Measurements from ENCODE around the gene XYLT1. TPM values are rescaled to one million over a fixed set of nuclear protein-coding genes. Genes with fewer than 3 reads are reported as not detected.

Gene XYLT1
- total and polyA plus RNA-seq, 10 of the 15 experiments (the other 5 are each of a cell fraction or from before 2014, with no cell fraction given) = 0.88 to 14.8 (median 5.8) TPM

- TF ChIP-seq MEF2B (IDR thresholded peaks at IDR 0.05; ENCODE audit: partially characterized antibody, poor library complexity, severe bottlenecking) (peak; percentile 97), CEBPB (IDR thresholded peaks at IDR 0.05; ENCODE audit: borderline replicate concordance in 1 of 2, low read depth in 2 of 2, low read length in 2 of 2) (0 out of 4 replicates have a peak, but pooled peaks of 1 of the 2 experiments have one; percentile 14), PAX5 (IDR thresholded peaks at IDR 0.05; ENCODE audit: borderline replicate concordance, low read depth, low read length) (no peak), POLR2AphosphoS2 (IDR thresholded peaks at IDR 0.05; ENCODE audit: low read depth, low read length) (no peak), EGR1 (IDR thresholded peaks at IDR 0.05; ENCODE audit: borderline replicate concordance in 1 of 2, low read depth in 2 of 2, low read length in 2 of 2) (no peak), NBN (IDR thresholded peaks at IDR 0.05) (0 out of 2 replicates have a peak, but pooled peaks have one; percentile 18), PKNOX1 (IDR thresholded peaks at IDR 0.05) (no peak), NFYA (IDR thresholded peaks at IDR 0.05; ENCODE audit: borderline replicate concordance, low read depth, low read length) (no peak), NR2C1 (IDR thresholded peaks at IDR 0.05) (no peak), TCF12 (IDR thresholded peaks at IDR 0.05; ENCODE audit: low read depth, low read length) (no peak), POLR2AphosphoS5 (IDR thresholded peaks at IDR 0.05; ENCODE audit: low read length) (no peak), HDAC2 (IDR thresholded peaks at IDR 0.05) (no peak), USF2 (IDR thresholded peaks at IDR 0.05; ENCODE audit: borderline replicate concordance, low read depth, low read length) (no peak), MEF2A (IDR thresholded peaks at IDR 0.05; ENCODE audit: insufficient read depth, low read depth, low read length) (peak; percentile 99), E2F4 (IDR thresholded peaks at IDR 0.05; ENCODE audit: low read depth, low read length) (0 out of 2 replicates have a peak, but pooled peaks have one; percentile 34), PML (IDR thresholded peaks at IDR 0.05; ENCODE audit: low read length) (no peak), JUND (IDR thresholded peaks at IDR 0.05; ENCODE audit: low read depth, low read length) (no peak)
- TF ChIP-seq, protein P1, sequence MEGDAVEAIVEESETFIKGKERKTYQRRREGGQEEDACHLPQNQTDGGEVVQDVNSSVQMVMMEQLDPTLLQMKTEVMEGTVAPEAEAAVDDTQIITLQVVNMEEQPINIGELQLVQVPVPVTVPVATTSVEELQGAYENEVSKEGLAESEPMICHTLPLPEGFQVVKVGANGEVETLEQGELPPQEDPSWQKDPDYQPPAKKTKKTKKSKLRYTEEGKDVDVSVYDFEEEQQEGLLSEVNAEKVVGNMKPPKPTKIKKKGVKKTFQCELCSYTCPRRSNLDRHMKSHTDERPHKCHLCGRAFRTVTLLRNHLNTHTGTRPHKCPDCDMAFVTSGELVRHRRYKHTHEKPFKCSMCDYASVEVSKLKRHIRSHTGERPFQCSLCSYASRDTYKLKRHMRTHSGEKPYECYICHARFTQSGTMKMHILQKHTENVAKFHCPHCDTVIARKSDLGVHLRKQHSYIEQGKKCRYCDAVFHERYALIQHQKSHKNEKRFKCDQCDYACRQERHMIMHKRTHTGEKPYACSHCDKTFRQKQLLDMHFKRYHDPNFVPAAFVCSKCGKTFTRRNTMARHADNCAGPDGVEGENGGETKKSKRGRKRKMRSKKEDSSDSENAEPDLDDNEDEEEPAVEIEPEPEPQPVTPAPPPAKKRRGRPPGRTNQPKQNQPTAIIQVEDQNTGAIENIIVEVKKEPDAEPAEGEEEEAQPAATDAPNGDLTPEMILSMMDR (IDR thresholded peaks at IDR 0.05 in 2 of 3, conservative IDR thresholded peaks at IDR 0.05 in 1 of 3; ENCODE audit: control insufficient read depth in 2 of 3, extremely low read depth in 1 of 3, insufficient read depth in 1 of 3, low read depth in 3 of 3, low read length in 3 of 3) = no peak
- TF ChIP-seq, protein P2, sequence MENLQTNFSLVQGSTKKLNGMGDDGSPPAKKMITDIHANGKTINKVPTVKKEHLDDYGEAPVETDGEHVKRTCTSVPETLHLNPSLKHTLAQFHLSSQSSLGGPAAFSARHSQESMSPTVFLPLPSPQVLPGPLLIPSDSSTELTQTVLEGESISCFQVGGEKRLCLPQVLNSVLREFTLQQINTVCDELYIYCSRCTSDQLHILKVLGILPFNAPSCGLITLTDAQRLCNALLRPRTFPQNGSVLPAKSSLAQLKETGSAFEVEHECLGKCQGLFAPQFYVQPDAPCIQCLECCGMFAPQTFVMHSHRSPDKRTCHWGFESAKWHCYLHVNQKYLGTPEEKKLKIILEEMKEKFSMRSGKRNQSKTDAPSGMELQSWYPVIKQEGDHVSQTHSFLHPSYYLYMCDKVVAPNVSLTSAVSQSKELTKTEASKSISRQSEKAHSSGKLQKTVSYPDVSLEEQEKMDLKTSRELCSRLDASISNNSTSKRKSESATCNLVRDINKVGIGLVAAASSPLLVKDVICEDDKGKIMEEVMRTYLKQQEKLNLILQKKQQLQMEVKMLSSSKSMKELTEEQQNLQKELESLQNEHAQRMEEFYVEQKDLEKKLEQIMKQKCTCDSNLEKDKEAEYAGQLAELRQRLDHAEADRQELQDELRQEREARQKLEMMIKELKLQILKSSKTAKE (IDR thresholded peaks at IDR 0.05; ENCODE audit: low read depth, poor library complexity, severe bottlenecking) = peak; percentile 75
These were observed 123.9 kb downstream of the XYLT1 start (continued) for GRCh38 chr16:17346621-17347569.

Measured in GM12878 (cell line).